GM18909 (cell line): ENCODE data around the gene SPPL2B.

ENCODE experiments used
- ATAC-seq: cut with Tn5 transposase; IDR thresholded peaks from one replicate; pipeline ENCODE4 v1.9.1; 2021; ENCODE audit warnings: mild to moderate bottlenecking; ENCODE audit not compliant: unreplicated experiment, poor library complexity

The SPPL2B gene

DNA sequence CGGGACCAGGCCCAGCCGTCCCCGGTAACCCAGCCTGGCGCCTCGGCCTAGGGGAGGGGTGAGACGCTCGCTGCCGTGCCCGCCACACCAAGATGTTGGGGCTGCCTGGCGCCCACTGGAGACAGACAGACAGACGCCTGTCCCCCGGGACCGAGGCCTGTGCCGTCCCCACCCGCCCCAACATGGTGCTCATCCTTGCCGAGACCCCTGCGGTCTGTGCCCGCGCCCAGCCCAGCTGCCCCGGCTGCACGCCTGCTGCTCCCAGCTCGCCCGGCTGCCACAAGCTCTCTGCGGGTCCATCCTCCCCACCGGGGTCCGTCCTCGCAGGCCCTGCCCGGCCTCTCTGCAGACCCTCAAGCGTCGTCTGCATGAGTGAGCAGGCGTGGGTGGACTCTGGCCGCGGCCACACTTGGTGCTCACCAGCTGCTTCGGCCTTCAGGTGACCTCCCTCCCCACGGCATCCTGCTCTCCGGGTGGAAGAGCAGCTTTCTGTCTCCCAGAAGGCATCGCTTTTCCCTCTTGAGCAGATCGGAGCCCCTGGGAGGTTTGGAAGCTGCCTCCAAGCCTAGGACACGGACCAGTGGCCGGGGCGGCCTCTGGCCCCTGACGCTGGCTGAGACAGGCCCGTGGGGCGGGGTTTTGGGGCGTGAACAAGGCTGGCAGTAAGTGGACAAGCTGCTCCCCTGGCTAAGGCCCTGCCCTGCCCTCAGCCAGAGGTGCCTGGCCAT is 24.8 kb downstream of the SPPL2B start:
- ATAC-seq: no peak

- no peak for ATAC-seq
Measured at GRCh38 chr19:2353887-2354592, 25.6 kb downstream of the SPPL2B start.

GRCh38 chr19:2354670-2355069 is 26.2 kb downstream of the SPPL2B start:
- ATAC-seq: no peak

DNA sequence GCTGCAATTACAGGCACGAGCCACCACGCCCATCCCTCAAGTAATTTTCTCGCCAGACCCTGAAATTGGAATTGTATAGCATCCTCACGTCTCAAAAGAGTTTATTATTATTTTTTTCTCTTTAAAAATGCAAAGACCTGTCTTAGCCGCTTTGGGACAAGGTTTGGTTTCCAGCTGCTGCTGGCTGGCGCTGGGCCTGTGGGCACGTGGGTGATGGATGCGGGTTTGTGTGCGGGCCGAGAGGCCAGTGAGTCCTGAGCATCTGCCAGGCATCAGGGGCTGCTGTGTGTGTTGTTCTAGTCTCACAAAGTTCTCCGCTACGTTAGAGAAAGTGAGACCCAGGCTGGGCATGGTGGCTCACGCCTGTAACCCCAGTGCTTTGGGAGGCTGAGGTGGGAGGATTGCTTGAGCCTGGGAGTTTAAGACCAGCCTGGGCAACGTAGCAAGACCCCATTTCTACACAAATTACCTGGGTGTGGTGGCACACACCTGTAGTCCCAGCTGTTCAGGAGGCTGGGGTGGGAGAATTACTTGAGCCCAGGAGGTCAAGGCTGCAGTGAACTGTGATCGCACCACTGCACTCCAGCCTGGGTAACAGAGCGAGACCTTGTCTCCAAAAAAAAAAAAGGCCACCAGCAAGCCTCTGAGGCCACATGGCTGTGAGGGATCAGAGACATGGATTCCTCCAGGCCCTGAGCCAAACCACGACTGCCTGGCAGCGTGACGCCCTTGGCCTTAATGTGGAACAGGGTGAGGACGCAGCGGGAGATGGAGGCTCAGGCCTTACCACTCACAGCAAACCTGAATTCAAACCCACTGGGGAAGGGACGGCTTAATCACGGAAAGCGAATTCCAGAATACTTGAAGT is 26.9 kb downstream of the SPPL2B start:
- ATAC-seq: no peak

DNA sequence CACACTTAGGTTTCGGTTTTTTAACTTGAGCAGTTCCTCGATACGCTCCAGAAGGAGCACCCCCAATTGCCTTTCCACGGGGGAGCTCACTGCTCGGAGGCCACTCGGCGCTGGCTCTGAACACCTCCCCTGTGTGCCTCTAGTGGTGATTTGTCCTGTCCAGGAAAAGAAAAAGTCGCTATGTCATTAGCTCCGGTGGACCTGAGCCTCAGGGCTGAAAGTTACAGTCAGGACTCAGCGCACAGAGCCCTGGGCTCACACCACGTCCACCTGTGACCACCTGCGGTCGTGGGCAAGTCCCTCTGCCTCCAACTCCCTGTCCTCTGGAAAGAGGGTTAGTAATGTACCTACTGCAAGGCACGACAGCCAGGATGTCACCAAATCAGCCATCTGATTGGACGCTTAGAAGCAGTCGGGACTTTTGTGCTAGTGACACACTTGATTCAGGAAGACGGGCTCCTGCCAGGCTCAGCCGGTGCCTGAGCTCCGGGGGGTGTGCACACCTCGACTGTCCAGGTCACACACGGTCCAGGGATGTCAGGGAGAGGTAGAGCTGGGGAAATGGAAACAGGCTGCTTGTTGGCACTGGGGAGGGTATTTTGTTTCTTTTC is 27.7 kb downstream of the SPPL2B start:
- no peak for ATAC-seq

GRCh38 chr19:2357279-2358206 is 29.1 kb downstream of the SPPL2B start:
- ATAC-seq: no peak

DNA sequence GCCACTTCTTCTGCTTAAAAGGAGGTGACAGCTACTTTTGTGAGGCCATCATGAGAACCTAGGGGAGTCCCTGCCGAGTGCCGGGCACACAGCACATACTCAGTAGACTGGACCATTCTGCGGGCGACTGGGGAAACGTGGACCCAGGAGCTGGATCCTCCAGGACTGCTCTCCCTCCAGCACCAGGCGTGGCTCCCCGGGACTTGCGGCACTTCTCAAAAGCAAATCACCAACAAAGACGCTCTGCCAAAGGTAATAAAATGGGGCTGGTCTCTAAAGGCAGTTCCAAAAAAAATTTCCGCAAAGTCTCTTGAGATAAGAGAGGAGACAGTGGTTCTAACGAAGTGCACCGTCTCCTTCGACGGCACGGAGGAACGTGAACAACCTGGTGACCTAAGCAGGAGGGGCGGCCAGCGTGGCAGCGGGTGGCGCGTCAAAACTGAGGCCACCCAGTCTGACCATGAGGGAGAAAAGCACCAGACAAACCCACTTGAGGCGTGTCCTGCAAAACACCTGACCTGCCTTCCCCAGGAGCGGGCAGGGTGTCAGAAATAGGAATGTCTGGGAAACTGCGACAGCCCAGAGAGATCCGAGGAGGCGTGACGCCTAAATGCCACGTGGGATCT is 30.2 kb downstream of the SPPL2B start:
- ATAC-seq: no peak

GRCh38 chr19:2359992-2360685 is 31.7 kb downstream of the SPPL2B start, which contains the start of gene TMPRSS9:
Gene TMPRSS9 (plus strand): TSS chr19:2360265. CDS start chr19:2389786, 29,521 bp downstream.
- ATAC-seq: no peak

- no peak for ATAC-seq
Measured at GRCh38 chr19:2360833-2361232, 32.3 kb downstream of the SPPL2B start.

GRCh38 chr19:2361246-2362045 is 33.0 kb downstream of the SPPL2B start:
- no peak for ATAC-seq

GRCh38 chr19:2362046-2362969 is 33.8 kb downstream of the SPPL2B start:
- ATAC-seq: no peak

DNA sequence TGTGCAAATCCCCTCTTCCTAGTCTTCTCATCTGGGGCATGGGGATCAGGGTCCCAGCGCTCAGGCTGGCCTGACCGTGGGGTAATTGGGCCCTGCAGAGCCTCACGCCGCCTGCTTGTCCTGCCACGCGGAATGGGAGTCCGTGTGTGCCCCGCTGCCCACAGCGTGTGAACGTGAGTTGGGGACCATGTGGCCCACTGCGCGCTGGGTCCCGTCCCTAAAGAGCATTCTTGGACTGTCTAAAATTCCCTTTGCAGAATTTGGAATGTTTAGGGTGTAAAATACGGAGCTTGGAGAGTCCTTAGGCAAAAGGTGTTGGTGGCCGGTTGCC is 34.5 kb downstream of the SPPL2B start:
- ATAC-seq: no peak

DNA sequence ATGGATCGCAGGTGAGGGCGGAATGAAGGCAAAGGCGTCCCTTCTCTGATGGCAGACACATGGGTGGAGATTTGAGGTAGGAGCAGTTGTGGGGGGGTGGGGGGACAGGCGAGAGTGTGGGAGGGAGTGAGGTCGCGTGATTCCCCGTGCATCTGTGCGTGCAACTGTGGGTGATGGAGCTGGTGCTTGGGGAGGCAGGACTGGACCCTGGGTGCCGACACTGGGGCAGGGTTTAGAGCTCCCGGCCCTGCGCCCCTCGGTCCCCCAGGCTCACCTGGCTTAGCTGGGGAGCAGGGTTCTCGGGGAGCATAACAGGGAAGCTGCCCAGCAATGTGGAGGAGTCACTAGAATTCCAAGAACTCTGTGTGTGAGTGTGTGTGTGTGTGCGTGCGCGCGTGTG is 34.9 kb downstream of the SPPL2B start:
- no peak for ATAC-seq

- no peak for ATAC-seq
Measured at GRCh38 chr19:2365201-2365970, 36.9 kb downstream of the SPPL2B start.

GRCh38 chr19:2371656-2372055 is 43.2 kb downstream of the SPPL2B start:
- no peak for ATAC-seq

GRCh38 chr19:2372076-2372612 is 43.7 kb downstream of the SPPL2B start:
- ATAC-seq: no peak
